ENCODE results near the gene CPSF3.

- TF ChIP-seq ARNT (IDR thresholded peaks at IDR 0.05) (no peak), L3MBTL2 (conservative IDR thresholded peaks at IDR 0.05) (no peak), FOXK2 (IDR thresholded peaks at IDR 0.05) (no peak), FOXM1 (IDR thresholded peaks at IDR 0.05; ENCODE audit: borderline replicate concordance) (no peak), TARDBP (IDR thresholded peaks at IDR 0.05) (no peak)
These were observed 16.1 kb downstream of the CPSF3 start for GRCh38 chr2:9439536-9439935.

Data from HEK293T (cell line).